Glutamatergic neuron (in vitro differentiated cells): ENCODE results near the gene ANGPTL3. TPM values are rescaled to one million over a fixed set of nuclear protein-coding genes. Genes with fewer than 3 reads are reported as not detected.
"Not testable (repeated sequence)": the region's sequence is repeated elsewhere in the genome, so short reads cannot be mapped to it uniquely, and the experiment has no call there.

Source experiments
- DNase-seq: peaks from one replicate; pipeline ENCODE4 v3.0.0; 2022
- H3K27ac Mint-ChIP-seq: one replicate; pipeline ENCODE4 v1.8.0; 2020; ENCODE audit warnings: mild to moderate bottlenecking, mixed read lengths, inconsistent platforms; ENCODE audit not compliant: unreplicated experiment
- H3K27me3 Mint-ChIP-seq: one replicate; pipeline ENCODE4 v1.8.0; 2020; ENCODE audit warnings: mild to moderate bottlenecking, moderate library complexity, mixed read lengths, inconsistent platforms; ENCODE audit not compliant: unreplicated experiment
- H3K36me3 Mint-ChIP-seq: one replicate; pipeline ENCODE4 v1.8.0; 2020; ENCODE audit warnings: mild to moderate bottlenecking, mixed read lengths, inconsistent platforms; ENCODE audit not compliant: unreplicated experiment
- H3K4me1 Mint-ChIP-seq: one replicate; pipeline ENCODE4 v1.8.0; 2020; ENCODE audit warnings: mild to moderate bottlenecking, low read depth, mixed read lengths, inconsistent platforms; ENCODE audit not compliant: unreplicated experiment
- H3K4me3 Mint-ChIP-seq: one replicate; pipeline ENCODE4 v1.8.0; 2020; ENCODE audit warnings: mild to moderate bottlenecking, mixed read lengths, inconsistent platforms; ENCODE audit not compliant: unreplicated experiment
- H3K9me3 Mint-ChIP-seq: one replicate; pipeline ENCODE4 v1.8.0; 2020; ENCODE audit warnings: mild to moderate bottlenecking, moderate library complexity, mixed read lengths, inconsistent platforms; ENCODE audit not compliant: unreplicated experiment
- CTCF ChIP-seq: fragments of 200-600 bp; sonication (generic); IDR thresholded peaks from one replicate; pipeline ENCODE4 v1.5.0; 2021; ENCODE audit not compliant: partially characterized antibody, unreplicated experiment
- total RNA-seq: library from RNA; stranded (reverse); fragmentation: NEBNext Ultra II Directional; extraction: Animal tissue kit (Norgen Biotek cat#: 25700); gene quantifications from one replicate; pipeline ENCODE4 v1.2.1, GENCODE V29; 2021; ENCODE audit not compliant: unreplicated experiment

Gene ANGPTL3
- total RNA-seq, 1 donor from 2014 or later, result not detected

GRCh38 chr1:62593825-62594394 lies 3.4 kb upstream of the ANGPTL3 start:
- no peak for DNase-seq
- Mint-ChIP-seq H3K36me3 (no peaks in the 10 kb centered on the region), H3K27ac (no peak overlapping the region), H3K4me1 (no peaks in the 10 kb centered on the region), H3K27me3 (no peaks in the 10 kb centered on the region), H3K9me3 (no peaks in the 10 kb centered on the region), H3K4me3 (no peak overlapping the region)
- TF ChIP-seq CTCF, result no peak

- no peaks in the 10 kb centered on the region for H3K9me3 Mint-ChIP-seq
- TF ChIP-seq CTCF, result no peak
- DNase-seq, result no peak
- H3K4me1 Mint-ChIP-seq, result no peaks in the 10 kb centered on the region
- H3K36me3 Mint-ChIP-seq, result no peaks in the 10 kb centered on the region
- H3K4me3 Mint-ChIP-seq, result no peak overlapping the region
- no peak overlapping the region for H3K27ac Mint-ChIP-seq
- no peaks in the 10 kb centered on the region for H3K27me3 Mint-ChIP-seq
These were observed 1.7 kb upstream of the ANGPTL3 start for GRCh38 chr1:62595647-62596046.

GRCh38 chr1:62599044-62599443 lies 1.7 kb downstream of the ANGPTL3 start:
- DNase-seq, result no peak
- H3K9me3 Mint-ChIP-seq, result no peaks in the 10 kb centered on the region
- no peaks in the 10 kb centered on the region for H3K36me3 Mint-ChIP-seq
- no peaks in the 10 kb centered on the region for H3K4me1 Mint-ChIP-seq
- no peaks in the 10 kb centered on the region for H3K27me3 Mint-ChIP-seq
- no peak overlapping the region for H3K27ac Mint-ChIP-seq
- H3K4me3 Mint-ChIP-seq, result no peak overlapping the region
- no peak for TF ChIP-seq CTCF

- Mint-ChIP-seq H3K4me3 (no peak overlapping the region), H3K27ac (no peak overlapping the region), H3K36me3 (no peaks in the 10 kb centered on the region), H3K27me3 (no peaks in the 10 kb centered on the region), H3K4me1 (no peaks in the 10 kb centered on the region), H3K9me3 (no peaks in the 10 kb centered on the region)
- TF ChIP-seq CTCF, result no peak
- no peak for DNase-seq
These were observed 4.1 kb downstream of the ANGPTL3 start for GRCh38 chr1:62601457-62601856.

- DNase-seq, result no peak
- TF ChIP-seq CTCF, result no peak
- no peaks in the 10 kb centered on the region for H3K27me3 Mint-ChIP-seq
- no peak overlapping the region for H3K27ac Mint-ChIP-seq
- H3K36me3 Mint-ChIP-seq, result no peaks in the 10 kb centered on the region
- no peak overlapping the region for H3K4me3 Mint-ChIP-seq
- H3K4me1 Mint-ChIP-seq, result no peaks in the 10 kb centered on the region
- no peaks in the 10 kb centered on the region for H3K9me3 Mint-ChIP-seq
These were observed 11.6 kb downstream of the ANGPTL3 start for GRCh38 chr1:62608905-62609304.

- not testable (repeated sequence) for H3K9me3 Mint-ChIP-seq, H3K36me3 Mint-ChIP-seq, H3K4me3 Mint-ChIP-seq, H3K4me1 Mint-ChIP-seq, DNase-seq, H3K27ac Mint-ChIP-seq, H3K27me3 Mint-ChIP-seq
These were observed 13.3 kb downstream of the ANGPTL3 start for GRCh38 chr1:62610588-62610987.
